ENCODE data around the gene PPP4C.

Gene PPP4C

GRCh38 chr16:30115238-30115637 is 39.4 kb downstream of the PPP4C start:
- no peaks in the 10 kb centered on the region for H3K79me2 ChIP-seq
- no peak overlapping the region for H3K9ac ChIP-seq
- H3K9me3 ChIP-seq (ENCODE audit: control insufficient read depth, low read length): no peaks in the 10 kb centered on the region
- H3K36me3 ChIP-seq (ENCODE audit: control insufficient read depth, insufficient read depth, low read length): no peaks in the 10 kb centered on the region
- no peak overlapping the region for H3K4me3 ChIP-seq (ENCODE audit: low read depth, low read length)
- no peaks in the 10 kb centered on the region for H3K4me1 ChIP-seq
- H3K27me3 ChIP-seq (ENCODE audit: control insufficient read depth, insufficient read depth, low read length): no peaks in the 10 kb centered on the region
- TF ChIP-seq, protein P1, sequence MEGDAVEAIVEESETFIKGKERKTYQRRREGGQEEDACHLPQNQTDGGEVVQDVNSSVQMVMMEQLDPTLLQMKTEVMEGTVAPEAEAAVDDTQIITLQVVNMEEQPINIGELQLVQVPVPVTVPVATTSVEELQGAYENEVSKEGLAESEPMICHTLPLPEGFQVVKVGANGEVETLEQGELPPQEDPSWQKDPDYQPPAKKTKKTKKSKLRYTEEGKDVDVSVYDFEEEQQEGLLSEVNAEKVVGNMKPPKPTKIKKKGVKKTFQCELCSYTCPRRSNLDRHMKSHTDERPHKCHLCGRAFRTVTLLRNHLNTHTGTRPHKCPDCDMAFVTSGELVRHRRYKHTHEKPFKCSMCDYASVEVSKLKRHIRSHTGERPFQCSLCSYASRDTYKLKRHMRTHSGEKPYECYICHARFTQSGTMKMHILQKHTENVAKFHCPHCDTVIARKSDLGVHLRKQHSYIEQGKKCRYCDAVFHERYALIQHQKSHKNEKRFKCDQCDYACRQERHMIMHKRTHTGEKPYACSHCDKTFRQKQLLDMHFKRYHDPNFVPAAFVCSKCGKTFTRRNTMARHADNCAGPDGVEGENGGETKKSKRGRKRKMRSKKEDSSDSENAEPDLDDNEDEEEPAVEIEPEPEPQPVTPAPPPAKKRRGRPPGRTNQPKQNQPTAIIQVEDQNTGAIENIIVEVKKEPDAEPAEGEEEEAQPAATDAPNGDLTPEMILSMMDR (IDR thresholded peaks at IDR 0.05): no peak
- no peak overlapping the region for H3K27ac ChIP-seq
- no peak overlapping the region for H2AFZ ChIP-seq
- H3K4me2 ChIP-seq (ENCODE audit: low read length): no peak overlapping the region

DNA sequence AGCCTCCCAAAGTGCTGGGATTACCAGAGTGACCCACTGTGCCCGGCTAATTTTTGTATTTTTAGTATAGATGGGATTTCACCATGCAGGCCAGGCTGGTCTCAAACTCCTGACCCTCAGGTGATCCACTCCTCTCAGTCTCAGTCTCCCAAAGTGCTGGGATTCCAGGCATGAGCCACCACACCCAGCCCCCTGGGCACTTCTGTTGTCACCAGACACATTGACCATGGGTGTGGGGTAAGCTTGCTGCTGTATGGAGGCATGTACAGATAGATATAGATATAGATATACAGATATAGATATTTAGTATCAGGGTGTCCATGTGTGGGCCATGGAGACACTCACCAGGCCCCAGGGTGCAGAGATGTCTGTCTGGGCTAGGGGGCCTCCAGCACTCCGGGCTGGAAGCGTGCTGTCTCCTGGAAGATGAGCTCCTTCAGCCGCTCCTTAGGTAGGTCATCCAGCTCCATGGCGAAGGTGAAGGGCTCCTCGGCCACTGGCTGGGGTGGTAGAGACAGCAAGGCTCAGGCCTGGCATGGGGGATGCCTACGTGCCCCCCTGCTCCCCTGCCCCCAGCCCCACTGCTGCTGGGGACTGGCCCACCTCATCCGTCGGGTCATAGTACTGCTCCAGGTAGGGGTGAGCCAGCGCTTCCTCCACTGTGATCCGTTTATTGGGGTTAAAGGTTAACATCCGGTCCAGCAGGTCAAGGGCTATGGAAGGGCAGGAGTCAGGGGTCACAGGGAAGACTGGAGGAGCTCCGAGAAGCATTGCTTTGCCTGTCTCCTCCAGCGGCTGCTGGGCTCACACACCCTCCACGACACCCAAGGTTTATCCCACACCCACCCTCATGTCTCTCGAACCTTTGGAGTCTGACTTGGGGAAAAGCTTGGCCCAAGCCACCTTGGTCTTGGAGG is 40.8 kb downstream of the PPP4C start:
- no peak overlapping the region for H3K4me3 ChIP-seq (ENCODE audit: low read depth, low read length)
- TF ChIP-seq, protein P1 (IDR thresholded peaks at IDR 0.05): no peak
- H3K9me3 ChIP-seq (ENCODE audit: control insufficient read depth, low read length): no peaks in the 10 kb centered on the region
- no peaks in the 10 kb centered on the region for H3K4me1 ChIP-seq
- no peak overlapping the region for H3K4me2 ChIP-seq (ENCODE audit: low read length)
- no peak overlapping the region for H3K9ac ChIP-seq
- H3K79me2 ChIP-seq: no peaks in the 10 kb centered on the region
- H2AFZ ChIP-seq: no peak overlapping the region
- no peaks in the 10 kb centered on the region for H3K27me3 ChIP-seq (ENCODE audit: control insufficient read depth, insufficient read depth, low read length)
- no peaks in the 10 kb centered on the region for H3K36me3 ChIP-seq (ENCODE audit: control insufficient read depth, insufficient read depth, low read length)
- no peak overlapping the region for H3K27ac ChIP-seq

GRCh38 chr16:30117768-30118167 is 42.0 kb downstream of the PPP4C start:
- Histone ChIP-seq H3K36me3 (ENCODE audit: control insufficient read depth, insufficient read depth, low read length) (no peaks in the 10 kb centered on the region), H3K79me2 (no peaks in the 10 kb centered on the region), H2AFZ (no peak overlapping the region), H3K4me3 (ENCODE audit: low read depth, low read length) (no peak overlapping the region), H3K9ac (no peak overlapping the region), H3K27me3 (ENCODE audit: control insufficient read depth, insufficient read depth, low read length) (no peaks in the 10 kb centered on the region), H3K4me1 (no peaks in the 10 kb centered on the region), H3K9me3 (ENCODE audit: control insufficient read depth, low read length) (no peaks in the 10 kb centered on the region), H3K27ac (no peak overlapping the region), H3K4me2 (ENCODE audit: low read length) (no peak overlapping the region)
- TF ChIP-seq, protein P1 (IDR thresholded peaks at IDR 0.05): no peak

GRCh38 chr16:30119428-30119827 is 43.6 kb downstream of the PPP4C start:
- H3K4me3 ChIP-seq (ENCODE audit: low read depth, low read length): no peak overlapping the region
- H3K27ac ChIP-seq: no peak overlapping the region
- H3K79me2 ChIP-seq: no peaks in the 10 kb centered on the region
- H3K27me3 ChIP-seq (ENCODE audit: control insufficient read depth, insufficient read depth, low read length): no peaks in the 10 kb centered on the region
- H3K4me2 ChIP-seq (ENCODE audit: low read length): no peak overlapping the region
- no peaks in the 10 kb centered on the region for H3K36me3 ChIP-seq (ENCODE audit: control insufficient read depth, insufficient read depth, low read length)
- no peaks in the 10 kb centered on the region for H3K9me3 ChIP-seq (ENCODE audit: control insufficient read depth, low read length)
- peaks cover 10% of the 10 kb centered on the region for H3K4me1 ChIP-seq
- H3K9ac ChIP-seq: no peak overlapping the region
- no peak overlapping the region for H2AFZ ChIP-seq
- TF ChIP-seq, protein P1 (IDR thresholded peaks at IDR 0.05): no peak

All from parathyroid adenoma (tissue), 2 donors.